GM12891 (cell line): ENCODE data around the gene HSPA12B.

Experiments used
- POLR2A ChIP-seq: IDR thresholded peaks from 2 replicates; pipeline ENCODE4 v1.6.1; 2011; ENCODE audit warnings: low read depth, low read length, control low read depth
- POLR2AphosphoS5 ChIP-seq: IDR thresholded peaks from 2 replicates; pipeline ENCODE4 v1.6.1; 2011; ENCODE audit warnings: low read depth, low read length, control low read depth
- SPI1 ChIP-seq: IDR thresholded peaks from 2 replicates; pipeline ENCODE4 v1.6.1; 2011; ENCODE audit warnings: low read depth, low read length, control low read depth
- TAF1 ChIP-seq: IDR thresholded peaks from 2 replicates; pipeline ENCODE4 v1.6.1; 2011; ENCODE audit warnings: low read depth, low read length, control low read depth

- TF ChIP-seq TAF1 (no peak), POLR2AphosphoS5 (no peak), POLR2A (no peak), SPI1 (no peak)
Observed at GRCh38 chr20:3721912-3722311, 10.6 kb upstream of the HSPA12B start.
